Measurements from ENCODE around the gene TANC1.

- no peak for TF ChIP-seq EP300 (IDR thresholded peaks at IDR 0.05)
- TF ChIP-seq CTCF (IDR thresholded peaks at IDR 0.05), result no peak
- TF ChIP-seq RAD21 (conservative IDR thresholded peaks at IDR 0.05 in 1 of 2, IDR thresholded peaks at IDR 0.05 in 1 of 2), result no peak
- no peak for TF ChIP-seq ZFP36 (IDR thresholded peaks at IDR 0.05; ENCODE audit: borderline replicate concordance, partially characterized antibody)
- no peak for TF ChIP-seq TP53 (CRISPR knock-in tag; IDR thresholded peaks at IDR 0.05)
- no peak for TF ChIP-seq ZNF302 (CRISPR knock-in tag; IDR thresholded peaks at IDR 0.05)
- TF ChIP-seq, protein P1, sequence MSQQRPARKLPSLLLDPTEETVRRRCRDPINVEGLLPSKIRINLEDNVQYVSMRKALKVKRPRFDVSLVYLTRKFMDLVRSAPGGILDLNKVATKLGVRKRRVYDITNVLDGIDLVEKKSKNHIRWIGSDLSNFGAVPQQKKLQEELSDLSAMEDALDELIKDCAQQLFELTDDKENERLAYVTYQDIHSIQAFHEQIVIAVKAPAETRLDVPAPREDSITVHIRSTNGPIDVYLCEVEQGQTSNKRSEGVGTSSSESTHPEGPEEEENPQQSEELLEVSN (IDR thresholded peaks at IDR 0.05; ENCODE audit: borderline replicate concordance, low read depth), result no peak
- TF ChIP-seq, protein P2, sequence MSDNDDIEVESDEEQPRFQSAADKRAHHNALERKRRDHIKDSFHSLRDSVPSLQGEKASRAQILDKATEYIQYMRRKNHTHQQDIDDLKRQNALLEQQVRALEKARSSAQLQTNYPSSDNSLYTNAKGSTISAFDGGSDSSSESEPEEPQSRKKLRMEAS (IDR thresholded peaks at IDR 0.05), result no peak
- TF ChIP-seq NR3C1 (IDR thresholded peaks at IDR 0.05), result no peak
- TF ChIP-seq KDM5A (IDR thresholded peaks at IDR 0.05), result no peak
- TF ChIP-seq JUN (IDR thresholded peaks at IDR 0.05), result no peak
- TF ChIP-seq ELK1 (IDR thresholded peaks at IDR 0.05; ENCODE audit: low read depth, low read length), result no peak
- no peak for TF ChIP-seq NFE2L2 (conservative IDR thresholded peaks at IDR 0.05; ENCODE audit: low read length)
Observed at GRCh38 chr2:159193791-159194190, 225.4 kb downstream of the TANC1 start.

Data from A549 (cell line).